ENCODE results near the gene TMEM233.

TMEM233 gene

GRCh38 chr12:119659289-119659897 lies 65.8 kb downstream of the TMEM233 start:
- DNase-seq: peak; percentile 30

- DNase-seq: no peak
These were observed 66.5 kb downstream of the TMEM233 start for GRCh38 chr12:119660076-119660475.

- DNase-seq: no peak
These were observed 68.3 kb downstream of the TMEM233 start for GRCh38 chr12:119661882-119662281.

GRCh38 chr12:119664642-119665041 lies 71.1 kb downstream of the TMEM233 start:
- DNase-seq: no peak

GRCh38 chr12:119665164-119665929 lies 71.8 kb downstream of the TMEM233 start:
- no peak for DNase-seq

DNA sequence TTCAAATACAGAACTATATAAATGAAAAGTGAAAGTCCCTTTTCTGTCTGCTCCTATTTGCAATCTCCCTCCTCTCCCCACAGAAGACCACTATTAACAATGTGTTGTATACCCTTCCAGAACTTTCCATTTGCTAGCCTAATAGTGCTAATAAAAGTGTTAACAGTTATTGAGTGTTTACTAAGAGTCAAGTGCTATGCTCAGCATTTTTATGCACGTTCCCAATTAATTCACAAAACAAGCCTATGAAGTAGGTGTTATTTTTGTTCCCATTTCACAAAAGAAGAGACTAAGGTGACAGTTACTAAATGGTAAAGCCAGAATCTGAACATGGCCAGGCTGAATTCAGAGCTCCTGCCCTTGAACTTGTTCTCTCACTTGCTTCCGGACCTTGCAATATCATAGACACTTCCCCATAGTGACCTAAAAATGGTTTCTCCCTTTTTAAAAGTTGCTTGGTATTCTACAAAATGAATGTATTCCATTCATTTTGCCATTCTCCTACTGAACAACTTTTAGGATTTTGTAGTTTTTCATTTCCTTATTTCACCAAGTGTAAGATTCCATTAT lies 72.7 kb downstream of the TMEM233 start:
- DNase-seq: no peak

DNA sequence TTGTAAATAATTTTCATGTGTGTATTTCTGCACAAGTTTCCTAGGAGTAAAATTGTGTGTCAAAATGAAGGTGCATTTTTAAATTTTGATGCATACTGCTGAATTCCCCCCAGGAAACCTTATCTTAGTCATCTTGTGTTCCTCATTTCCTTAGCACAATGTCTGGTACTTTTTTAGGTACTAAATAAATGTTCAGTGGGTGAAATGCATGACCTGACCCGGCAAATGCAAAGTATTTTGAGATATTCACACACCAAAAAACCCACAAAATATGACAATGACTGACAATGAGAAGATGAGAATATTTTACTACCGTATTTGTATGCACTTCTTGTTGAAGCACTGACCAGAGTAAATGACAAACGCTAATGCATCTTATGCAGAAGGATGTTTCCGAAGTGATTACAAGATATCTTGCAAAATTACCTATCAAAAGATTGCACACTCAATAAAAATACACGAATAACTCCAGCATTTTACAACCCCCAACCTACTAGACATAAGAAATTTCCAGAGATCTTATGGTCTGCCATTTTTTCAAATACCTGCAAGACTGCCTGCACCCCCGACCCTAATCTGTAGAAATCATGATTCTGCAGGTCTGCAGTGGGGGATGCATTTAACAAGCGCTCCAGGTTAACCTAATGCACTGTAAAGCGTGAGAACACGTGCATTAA lies 73.5 kb downstream of the TMEM233 start:
- DNase-seq: no peak

GRCh38 chr12:119667577-119668323 lies 74.2 kb downstream of the TMEM233 start, which contains the start of gene PRKAB1:
Gene PRKAB1 (plus strand): TSS chr12:119668133. CDS start chr12:119668245, 112 bp downstream.
- peak; percentile 97 for DNase-seq

- DNase-seq: no peak
These were observed 74.8 kb downstream of the TMEM233 start for GRCh38 chr12:119668324-119668841.

GRCh38 chr12:119669744-119670472 lies 76.3 kb downstream of the TMEM233 start:
- DNase-seq: no peak

GRCh38 chr12:119671070-119671469 lies 77.5 kb downstream of the TMEM233 start:
- no peak for DNase-seq

- DNase-seq: no peak
These were observed 78.6 kb downstream of the TMEM233 start for GRCh38 chr12:119672194-119672593.

DNA sequence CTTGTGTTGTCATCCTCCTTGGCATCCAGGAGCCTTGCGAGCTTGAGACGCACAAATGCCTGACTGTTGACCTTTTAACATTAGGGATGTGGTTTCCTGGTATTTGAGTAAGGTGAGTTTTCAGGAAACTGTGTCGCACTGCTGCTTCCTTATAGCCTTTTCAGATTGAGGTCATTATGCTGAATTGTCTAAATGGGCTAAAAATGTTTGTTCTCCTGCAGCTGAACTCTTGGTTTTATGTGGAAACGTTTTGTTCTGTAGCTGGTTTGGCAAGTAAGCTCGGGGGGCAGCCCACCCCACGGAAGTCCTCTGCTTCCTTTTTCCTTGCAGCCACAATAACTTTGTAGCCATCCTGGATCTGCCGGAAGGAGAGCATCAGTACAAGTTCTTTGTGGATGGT lies 80.1 kb downstream of the TMEM233 start:
- DNase-seq: no peak

GRCh38 chr12:119674560-119674959 lies 81.0 kb downstream of the TMEM233 start:
- no peak for DNase-seq

DNA sequence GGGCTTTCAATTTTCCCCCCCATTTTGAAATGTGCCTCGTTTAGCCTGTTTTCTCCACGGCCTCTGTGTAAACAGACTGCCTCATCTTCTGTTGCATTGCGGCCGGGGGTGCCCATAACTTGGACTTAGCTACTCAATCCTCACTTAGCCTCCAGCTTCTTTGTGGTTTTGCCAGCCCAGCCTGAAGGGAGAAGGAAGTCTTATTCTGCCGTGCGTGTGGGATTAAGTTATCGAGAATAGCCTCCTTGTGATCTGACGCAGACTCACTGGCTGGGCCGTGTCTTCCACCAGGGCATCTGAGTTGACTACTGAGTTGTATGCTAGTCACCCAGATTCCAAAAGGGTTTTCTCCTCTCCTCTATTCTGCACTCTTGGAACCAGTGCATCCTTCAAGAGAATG lies 82.4 kb downstream of the TMEM233 start:
- DNase-seq: no peak

DNA sequence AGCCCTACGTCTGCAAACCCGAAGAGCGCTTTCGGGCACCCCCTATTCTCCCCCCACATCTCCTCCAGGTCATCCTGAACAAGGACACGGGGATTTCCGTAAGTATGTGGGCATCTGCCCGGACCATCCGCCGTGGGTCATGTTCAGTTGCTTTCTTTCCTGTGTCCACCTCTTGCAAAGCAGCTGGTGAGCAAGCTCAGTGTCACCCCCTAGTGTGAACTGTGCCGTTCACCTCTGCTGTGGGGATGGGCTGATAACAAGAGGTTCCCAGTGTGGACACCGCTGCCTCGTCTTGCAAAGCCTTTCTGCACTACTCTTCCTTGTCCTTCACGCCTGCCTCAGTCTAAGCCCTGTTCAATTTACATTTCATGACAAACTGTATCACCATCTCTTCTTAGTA lies 83.0 kb downstream of the TMEM233 start:
- no peak for DNase-seq

DNA sequence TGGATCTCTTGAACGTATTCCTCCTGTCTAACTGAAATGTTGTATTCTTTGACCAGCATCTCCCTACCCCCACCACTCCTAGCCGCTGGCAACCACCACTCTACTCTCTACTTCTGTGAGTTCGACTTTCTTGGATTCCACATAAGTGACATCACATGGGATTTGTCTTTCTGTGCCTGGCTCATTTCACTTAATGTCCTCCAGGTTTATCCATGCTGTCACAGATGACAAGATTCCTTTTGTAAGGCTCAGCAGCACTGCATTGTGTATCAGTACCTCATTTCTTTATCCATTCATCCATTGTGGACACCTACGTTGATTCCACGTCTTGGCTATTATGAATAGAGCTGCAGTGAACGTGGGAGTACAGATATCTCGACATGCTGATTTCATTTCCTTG lies 84.9 kb downstream of the TMEM233 start:
- DNase-seq: no peak

GRCh38 chr12:119679081-119679480 lies 85.5 kb downstream of the TMEM233 start:
- DNase-seq: no peak

DNA sequence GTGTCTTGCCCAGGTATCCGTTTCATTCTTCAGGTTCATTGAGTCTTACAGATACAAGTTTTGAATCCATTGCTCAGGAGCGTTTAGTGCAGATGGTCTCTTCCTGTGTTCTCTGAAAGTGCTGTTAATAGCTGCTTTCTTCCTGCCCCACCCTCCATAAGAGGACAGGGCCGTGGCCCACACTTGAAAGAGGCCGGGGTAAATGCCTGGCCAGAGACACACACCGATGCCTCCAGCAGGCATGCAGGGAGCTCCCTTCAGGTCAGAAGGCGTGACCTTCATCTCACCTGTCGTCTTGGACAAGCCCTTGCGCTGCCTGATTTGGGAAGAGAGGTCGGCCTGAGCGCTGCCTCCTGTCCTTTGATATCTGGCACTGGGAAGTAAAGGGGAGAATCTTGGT lies 85.9 kb downstream of the TMEM233 start:
- DNase-seq: no peak

DNA sequence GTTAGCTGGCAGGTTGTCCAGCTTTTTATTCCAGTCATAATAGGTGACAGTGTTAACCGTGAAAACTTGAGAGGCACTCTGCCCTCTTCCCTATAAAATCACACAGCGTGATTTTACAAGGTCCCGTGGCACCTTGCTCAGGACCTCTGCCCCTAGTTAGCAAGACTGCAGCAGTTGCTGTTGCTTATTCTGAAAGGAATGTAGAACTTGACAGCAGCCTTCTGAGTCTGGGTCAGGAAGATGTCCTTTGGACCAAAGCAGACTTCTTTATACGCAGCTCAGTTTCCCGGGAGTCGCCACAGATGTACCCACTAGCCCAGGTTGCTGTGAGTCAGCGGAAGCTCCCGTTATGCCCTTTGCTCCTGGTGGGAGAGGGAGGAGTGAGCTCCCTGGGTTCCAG lies 87.5 kb downstream of the TMEM233 start:
- DNase-seq: no peak

Data from fibroblast of skin of scalp (primary cell).